Neural cell (in vitro differentiated cells): ENCODE results near the gene KCTD2. TPM values are rescaled to one million over a fixed set of nuclear protein-coding genes. Genes with fewer than 3 reads are reported as not detected.

Experiments used
- H2AFZ ChIP-seq: fragments of 200-600, 300-800 bp; sonication (generic), shearing (Covaris generic); 2 replicates; pipeline ENCODE4 v1.6.0; 2014; ENCODE audit warnings: low read depth, mild to moderate bottlenecking, antibody characterized with exemption, low read length, moderate library complexity
- H3F3A ChIP-seq: fragments of 200-600 bp; shearing (Covaris generic); 2 replicates; pipeline ENCODE4 v1.6.1; 2016; ENCODE audit warnings: mild to moderate bottlenecking, moderate library complexity, mixed read lengths, antibody characterized with exemption, low read length; ENCODE audit not compliant: insufficient read depth, poor library complexity, severe bottlenecking
- H3K27ac ChIP-seq: fragments of 200-600, 300-800 bp; sonication (generic), shearing (Covaris generic); 2 replicates; pipeline ENCODE4 v1.5.1; 2014; ENCODE audit warnings: mild to moderate bottlenecking, low read length, moderate library complexity
- H3K27me3 ChIP-seq: fragments of 300-800, 200-600 bp; sonication (generic), shearing (Covaris generic); 2 replicates; pipeline ENCODE4 v1.6.0; 2014; ENCODE audit warnings: mild to moderate bottlenecking, low read depth, low read length, moderate library complexity; ENCODE audit not compliant: insufficient read depth
- H3K36me3 ChIP-seq: fragments of 300-800, 200-600 bp; sonication (generic), shearing (Covaris generic); 2 replicates; pipeline ENCODE4 v1.5.1; 2014; ENCODE audit warnings: mild to moderate bottlenecking, antibody characterized with exemption, low read length, moderate library complexity; ENCODE audit not compliant: insufficient read depth
- H3K4me2 ChIP-seq: fragments of 300-800, 200-600 bp; sonication (generic), shearing (Covaris generic); 2 replicates; pipeline ENCODE4 v1.6.0; 2014; ENCODE audit warnings: mild to moderate bottlenecking, low read length
- H3K4me3 ChIP-seq: fragments of 300-800, 200-600 bp; sonication (generic), shearing (Covaris generic); 2 replicates; pipeline ENCODE4 v1.5.1; 2014; ENCODE audit warnings: mild to moderate bottlenecking, low read length, moderate library complexity
- H3K79me2 ChIP-seq: fragments of 200-600 bp; shearing (Covaris generic); replicated peaks from 2 replicates; pipeline ENCODE4 v1.6.0; 2014; ENCODE audit warnings: mild to moderate bottlenecking, low read length, moderate library complexity; ENCODE audit not compliant: insufficient read depth
- H3K9ac ChIP-seq: fragments of 300-800, 200-600 bp; sonication (generic), shearing (Covaris generic); 2 replicates; pipeline ENCODE4 v1.6.1; 2016; ENCODE audit warnings: mild to moderate bottlenecking, low read length, mixed read lengths
- H3K9me2 ChIP-seq: fragments of 200-600 bp; shearing (Covaris generic); 2 replicates; pipeline ENCODE4 v1.6.1; 2016; ENCODE audit warnings: mild to moderate bottlenecking, low read length, mixed read lengths; ENCODE audit not compliant: insufficient read depth
- H3K9me3 ChIP-seq: fragments of 200-600, 300-800 bp; sonication (generic), shearing (Covaris generic); 2 replicates; pipeline ENCODE4 v1.6.1; 2016; ENCODE audit warnings: mild to moderate bottlenecking, mixed run types, low read length, moderate library complexity, mixed read lengths
- H4K20me1 ChIP-seq: fragments of 200-600 bp; shearing (Covaris generic); 2 replicates; pipeline ENCODE4 v1.6.1; 2016; ENCODE audit warnings: mild to moderate bottlenecking, mixed run types; ENCODE audit not compliant: insufficient read depth
- EP300 ChIP-seq: fragments of 450-650 bp; conservative IDR thresholded peaks from 2 replicates; pipeline ENCODE4 v1.6.1; 2014; ENCODE audit warnings: antibody characterized with exemption, mild to moderate bottlenecking, moderate library complexity; ENCODE audit not compliant: poor library complexity, severe bottlenecking
- EZH2 ChIP-seq: fragments of 200-600, 300-800 bp; shearing (Covaris generic), sonication (generic); IDR thresholded peaks from 2 replicates; pipeline ENCODE4 v1.6.1; 2014; ENCODE audit warnings: antibody characterized with exemption, low read length, borderline replicate concordance, mild to moderate bottlenecking; ENCODE audit not compliant: insufficient read depth, poor library complexity, severe bottlenecking
- MXI1 ChIP-seq: fragments of 450-650 bp; conservative IDR thresholded peaks from 2 replicates; pipeline ENCODE4 v1.6.1; 2014; ENCODE audit warnings: antibody characterized with exemption, mild to moderate bottlenecking; ENCODE audit not compliant: poor library complexity, severe bottlenecking
- POLR2AphosphoS5 ChIP-seq: IDR thresholded peaks from 2 replicates; pipeline ENCODE4 v1.6.1; 2012
- RAD21 ChIP-seq: fragments of 450-650 bp; conservative IDR thresholded peaks from 2 replicates; pipeline ENCODE4 v1.6.1; 2014; ENCODE audit warnings: antibody characterized with exemption, mild to moderate bottlenecking, moderate library complexity
- SMC3 ChIP-seq: fragments of 450-650 bp; conservative IDR thresholded peaks from 2 replicates; pipeline ENCODE4 v1.6.1; 2014; ENCODE audit warnings: antibody characterized with exemption, mild to moderate bottlenecking, moderate library complexity; ENCODE audit not compliant: poor library complexity
- TAF1 ChIP-seq: IDR thresholded peaks from 2 replicates; pipeline ENCODE4 v1.6.1; 2012; ENCODE audit warnings: low read depth
- polyA plus RNA-seq: library from polyadenylated mRNA; depleted of rRNA; stranded (reverse); fragments of >200 nt; gene quantifications from 2 replicates; pipeline ENCODE4 v1.2.3, GENCODE V29; 2014
- TF ChIP-seq, protein P1 (sequence below): fragments of 450-650 bp; IDR thresholded peaks from 2 replicates; pipeline ENCODE4 v1.5.1; 2014; ENCODE audit warnings: antibody characterized with exemption, mild to moderate bottlenecking, moderate library complexity; ENCODE audit not compliant: poor library complexity, severe bottlenecking
- TF ChIP-seq, protein P2 (sequence below): IDR thresholded peaks from 2 replicates; pipeline ENCODE4 v1.6.1; 2012; ENCODE audit warnings: borderline replicate concordance

The KCTD2 gene
- polyA plus RNA-seq, 1 donor from 2014 or later: 32.8 TPM

DNA sequence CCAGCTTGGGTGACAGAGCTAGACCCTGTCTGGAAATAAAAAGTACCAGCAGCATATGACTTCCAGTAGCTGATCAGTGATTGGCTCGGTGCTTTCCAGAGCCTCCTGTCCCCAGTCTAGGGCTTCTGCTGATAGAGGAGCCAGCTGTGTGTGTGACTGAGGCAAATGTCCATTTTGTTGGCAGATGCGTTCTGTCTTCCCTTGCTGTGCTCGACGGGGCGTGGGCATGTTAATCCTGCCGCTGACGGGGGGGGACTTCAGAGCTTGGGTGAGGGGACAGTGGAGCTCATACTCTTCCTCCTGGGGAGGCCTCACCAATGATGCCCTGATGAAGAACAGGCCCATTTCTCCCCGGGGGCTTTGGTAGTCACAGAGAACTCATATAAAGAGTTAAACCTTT is 14.6 kb downstream of the KCTD2 start:
- H3K36me3 ChIP-seq: peaks cover 5% of the 10 kb centered on the region
- no peaks in the 10 kb centered on the region for H3K79me2 ChIP-seq

DNA sequence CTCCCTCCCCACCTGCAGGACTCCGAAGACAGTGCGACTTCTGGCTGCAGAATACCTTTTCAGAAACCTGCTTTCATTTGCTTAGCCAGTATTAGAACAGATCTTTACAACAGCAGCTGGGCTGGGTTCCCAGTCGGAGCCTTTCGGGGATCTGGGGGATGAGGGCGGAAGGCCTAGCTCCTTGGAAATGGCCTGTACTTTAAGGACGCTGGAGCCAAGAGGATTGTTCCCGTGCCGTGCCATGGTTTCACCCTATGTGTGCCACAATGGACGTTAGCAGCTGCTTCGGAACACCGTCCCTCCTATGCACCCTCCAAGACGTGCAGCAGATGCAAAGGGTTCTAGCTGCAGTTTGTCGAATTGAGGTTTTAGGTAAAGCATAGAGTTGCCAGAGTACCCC is 16.2 kb downstream of the KCTD2 start:
- peaks cover 5% of the 10 kb centered on the region for H3K36me3 ChIP-seq
- TF ChIP-seq SMC3 (no peak), TAF1 (no peak), POLR2AphosphoS5 (no peak), MXI1 (no peak), EZH2 (no peak)
- TF ChIP-seq, protein P1, sequence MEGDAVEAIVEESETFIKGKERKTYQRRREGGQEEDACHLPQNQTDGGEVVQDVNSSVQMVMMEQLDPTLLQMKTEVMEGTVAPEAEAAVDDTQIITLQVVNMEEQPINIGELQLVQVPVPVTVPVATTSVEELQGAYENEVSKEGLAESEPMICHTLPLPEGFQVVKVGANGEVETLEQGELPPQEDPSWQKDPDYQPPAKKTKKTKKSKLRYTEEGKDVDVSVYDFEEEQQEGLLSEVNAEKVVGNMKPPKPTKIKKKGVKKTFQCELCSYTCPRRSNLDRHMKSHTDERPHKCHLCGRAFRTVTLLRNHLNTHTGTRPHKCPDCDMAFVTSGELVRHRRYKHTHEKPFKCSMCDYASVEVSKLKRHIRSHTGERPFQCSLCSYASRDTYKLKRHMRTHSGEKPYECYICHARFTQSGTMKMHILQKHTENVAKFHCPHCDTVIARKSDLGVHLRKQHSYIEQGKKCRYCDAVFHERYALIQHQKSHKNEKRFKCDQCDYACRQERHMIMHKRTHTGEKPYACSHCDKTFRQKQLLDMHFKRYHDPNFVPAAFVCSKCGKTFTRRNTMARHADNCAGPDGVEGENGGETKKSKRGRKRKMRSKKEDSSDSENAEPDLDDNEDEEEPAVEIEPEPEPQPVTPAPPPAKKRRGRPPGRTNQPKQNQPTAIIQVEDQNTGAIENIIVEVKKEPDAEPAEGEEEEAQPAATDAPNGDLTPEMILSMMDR: no peak
- TF ChIP-seq, protein P2, sequence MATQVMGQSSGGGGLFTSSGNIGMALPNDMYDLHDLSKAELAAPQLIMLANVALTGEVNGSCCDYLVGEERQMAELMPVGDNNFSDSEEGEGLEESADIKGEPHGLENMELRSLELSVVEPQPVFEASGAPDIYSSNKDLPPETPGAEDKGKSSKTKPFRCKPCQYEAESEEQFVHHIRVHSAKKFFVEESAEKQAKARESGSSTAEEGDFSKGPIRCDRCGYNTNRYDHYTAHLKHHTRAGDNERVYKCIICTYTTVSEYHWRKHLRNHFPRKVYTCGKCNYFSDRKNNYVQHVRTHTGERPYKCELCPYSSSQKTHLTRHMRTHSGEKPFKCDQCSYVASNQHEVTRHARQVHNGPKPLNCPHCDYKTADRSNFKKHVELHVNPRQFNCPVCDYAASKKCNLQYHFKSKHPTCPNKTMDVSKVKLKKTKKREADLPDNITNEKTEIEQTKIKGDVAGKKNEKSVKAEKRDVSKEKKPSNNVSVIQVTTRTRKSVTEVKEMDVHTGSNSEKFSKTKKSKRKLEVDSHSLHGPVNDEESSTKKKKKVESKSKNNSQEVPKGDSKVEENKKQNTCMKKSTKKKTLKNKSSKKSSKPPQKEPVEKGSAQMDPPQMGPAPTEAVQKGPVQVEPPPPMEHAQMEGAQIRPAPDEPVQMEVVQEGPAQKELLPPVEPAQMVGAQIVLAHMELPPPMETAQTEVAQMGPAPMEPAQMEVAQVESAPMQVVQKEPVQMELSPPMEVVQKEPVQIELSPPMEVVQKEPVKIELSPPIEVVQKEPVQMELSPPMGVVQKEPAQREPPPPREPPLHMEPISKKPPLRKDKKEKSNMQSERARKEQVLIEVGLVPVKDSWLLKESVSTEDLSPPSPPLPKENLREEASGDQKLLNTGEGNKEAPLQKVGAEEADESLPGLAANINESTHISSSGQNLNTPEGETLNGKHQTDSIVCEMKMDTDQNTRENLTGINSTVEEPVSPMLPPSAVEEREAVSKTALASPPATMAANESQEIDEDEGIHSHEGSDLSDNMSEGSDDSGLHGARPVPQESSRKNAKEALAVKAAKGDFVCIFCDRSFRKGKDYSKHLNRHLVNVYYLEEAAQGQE: no peak
- H3K27ac ChIP-seq: no peak overlapping the region

More for the DNA sequence above, 14.6 kb downstream of the KCTD2 start:
- no peak overlapping the region for H3K4me2 ChIP-seq
- no peak overlapping the region for H3K27ac ChIP-seq
- H3K9me2 ChIP-seq: no peaks in the 10 kb centered on the region
- no peaks in the 10 kb centered on the region for H3K9me3 ChIP-seq
- no peaks in the 10 kb centered on the region for H3K27me3 ChIP-seq
- no peaks in the 10 kb centered on the region for H4K20me1 ChIP-seq
- no peak overlapping the region for H3K9ac ChIP-seq
- H2AFZ ChIP-seq: no peak overlapping the region
- H3F3A ChIP-seq: no peaks in the 10 kb centered on the region
- TF ChIP-seq RAD21: no peak
- no peak for TF ChIP-seq POLR2AphosphoS5
- no peak for TF ChIP-seq EZH2
- no peak overlapping the region for H3K4me3 ChIP-seq

DNA sequence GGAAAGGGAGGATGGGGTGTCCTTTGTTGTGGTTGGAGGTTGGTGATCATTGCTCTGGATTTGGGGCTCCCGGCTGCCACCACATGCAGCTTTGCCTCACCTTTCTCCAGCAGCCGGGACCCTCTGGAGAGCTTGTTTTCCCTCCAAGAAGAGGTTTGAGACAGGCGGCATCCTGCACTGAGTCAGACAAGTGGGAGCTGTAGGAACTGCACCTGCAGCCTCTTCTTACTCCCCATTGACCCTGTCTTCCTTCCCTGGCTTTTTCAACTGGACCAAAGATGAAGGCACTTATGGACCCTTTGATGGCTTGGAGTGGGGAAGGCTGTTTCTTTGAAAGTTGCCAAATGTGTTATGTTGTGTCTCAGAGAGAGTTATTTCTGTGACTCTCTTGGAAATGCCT is 16.6 kb downstream of the KCTD2 start:
- peaks cover 5% of the 10 kb centered on the region for H3K36me3 ChIP-seq
- H3K9me3 ChIP-seq: no peaks in the 10 kb centered on the region
- H3K9ac ChIP-seq: no peak overlapping the region
- no peaks in the 10 kb centered on the region for H3K9me2 ChIP-seq
- no peak overlapping the region for H2AFZ ChIP-seq
- no peaks in the 10 kb centered on the region for H3K27me3 ChIP-seq
- H4K20me1 ChIP-seq: no peaks in the 10 kb centered on the region
- no peak overlapping the region for H3K4me3 ChIP-seq
- H3F3A ChIP-seq: no peaks in the 10 kb centered on the region
- no peak for TF ChIP-seq EP300
- TF ChIP-seq TAF1: no peak
- TF ChIP-seq SMC3: no peak
- TF ChIP-seq EZH2: no peak
- H3K79me2 ChIP-seq: no peaks in the 10 kb centered on the region
- no peak overlapping the region for H3K27ac ChIP-seq
- no peak overlapping the region for H3K4me2 ChIP-seq

More for the DNA sequence above, 16.2 kb downstream of the KCTD2 start:
- H3K4me3 ChIP-seq: no peak overlapping the region
- H3K9me3 ChIP-seq: no peaks in the 10 kb centered on the region
- no peak overlapping the region for H2AFZ ChIP-seq
- no peaks in the 10 kb centered on the region for H3K9me2 ChIP-seq
- H3K9ac ChIP-seq: no peak overlapping the region
- no peaks in the 10 kb centered on the region for H3K79me2 ChIP-seq
- no peak overlapping the region for H3K4me2 ChIP-seq
- no peaks in the 10 kb centered on the region for H3F3A ChIP-seq
- no peaks in the 10 kb centered on the region for H3K27me3 ChIP-seq
- no peaks in the 10 kb centered on the region for H4K20me1 ChIP-seq
